Tibial nerve (tissue), 4 donors: ENCODE data around the gene HS6ST3. TPM values are rescaled to one million over a fixed set of nuclear protein-coding genes. Genes with fewer than 3 reads are reported as not detected.
"Not testable (repeated sequence)": the region's sequence is repeated elsewhere in the genome, so short reads cannot be mapped to it uniquely, and the experiment has no call there.

Experiments used
- DNase-seq, 2 donors: peaks; one replicate each; pipeline ENCODE4 v3.0.0-alpha.2; 2019; ENCODE audit warnings: low spot score in 2 of 2
- H3K27ac ChIP-seq, 4 donors: fragments of 200-600 bp; sonication (generic) in 3 of 4; one replicate each; pipeline ENCODE4 v1.5.1; 2017 to 2019; ENCODE audit warnings: mild to moderate bottlenecking in 1 of 4
- H3K27me3 ChIP-seq, 2 donors: fragments of 200-600 bp; sonication (generic) in 1 of 2; one replicate each; pipeline versions ENCODE4 v1.5.1 to v1.6.0; 2017 to 2019
- H3K36me3 ChIP-seq, 3 donors: fragments of 200-600 bp; sonication (generic); one replicate each; pipeline ENCODE4 v1.5.1; 2018 to 2019
- H3K4me1 ChIP-seq, 4 donors: fragments of 200-600 bp; sonication (generic) in 3 of 4; one replicate each; pipeline ENCODE4 v1.5.1; 2017 to 2019
- H3K4me3 ChIP-seq, 4 donors: fragments of 200-600 bp; sonication (generic) in 3 of 4; one replicate each; pipeline ENCODE4 v1.5.1; 2017 to 2019; ENCODE audit warnings: mild to moderate bottlenecking in 1 of 4, moderate library complexity in 1 of 4
- H3K9me3 ChIP-seq, 4 donors: fragments of 200-600 bp; sonication (generic) in 3 of 4; one replicate each; pipeline ENCODE4 v1.5.1; 2017 to 2019
- CTCF ChIP-seq, 5 experiments: fragments of 200-600 bp in 3 of 5; fragments of 450-650 bp in 2 of 5; sonication (generic) in 3 of 5; IDR thresholded peaks; one replicate each; pipeline ENCODE4 v1.5.1; 2016 to 2019; ENCODE audit warnings: antibody characterized with exemption in 5 of 5, mild to moderate bottlenecking in 3 of 5, moderate library complexity in 2 of 5
- EP300 ChIP-seq, 2 donors: sonication (generic); formaldehyde crosslinking; IDR thresholded peaks; one replicate each; pipeline ENCODE4 v1.6.1; 2017; ENCODE audit warnings: antibody characterized with exemption in 2 of 2, mild to moderate bottlenecking in 1 of 2
- POLR2A ChIP-seq, 2 donors: fragments of 450-650 bp; IDR thresholded peaks; one replicate each; pipeline ENCODE4 v1.6.1; 2017; ENCODE audit warnings: antibody characterized with exemption in 2 of 2, mild to moderate bottlenecking in 2 of 2, moderate library complexity in 2 of 2
- WGBS, 2 donors: methylation state at CpG; one replicate each; pipeline ENCODE4 v1.1.5; 2018; 5-methylcytosine and 5-hydroxymethylcytosine counted together
- total RNA-seq, 4 donors: library from RNA; depleted of rRNA; stranded (reverse); fragments of >200 nt; gene quantifications; one replicate each; pipeline ENCODE4 v1.1.0, GENCODE V29; 2016

HS6ST3 gene
- total RNA-seq, 4 donors from 2014 or later: 0.21 to 1.1 (median 0.79) TPM

GRCh38 chr13:96112936-96113335 is 23.0 kb downstream of the HS6ST3 start:
- no peak overlapping the region for H3K27ac ChIP-seq
- no peak overlapping the region for H3K4me3 ChIP-seq
- no peaks in the 10 kb centered on the region for H3K4me1 ChIP-seq
- DNase-seq: no peak
- H3K9me3 ChIP-seq: peaks cover 0 to 16% (median 0%) of the 10 kb centered on the region in 4 donors
- H3K36me3 ChIP-seq: no peaks in the 10 kb centered on the region
- no peak for TF ChIP-seq POLR2A (IDR thresholded peaks at IDR 0.05)
- no peak for TF ChIP-seq EP300 (IDR thresholded peaks at IDR 0.05)
- no peak for TF ChIP-seq CTCF (IDR thresholded peaks at IDR 0.05)
- WGBS, 2 donors: 47 to 76% methylated on average over 2 of the region's 2 CpGs
- H3K27me3 ChIP-seq: no peaks in the 10 kb centered on the region

GRCh38 chr13:96115368-96115767 is 25.5 kb downstream of the HS6ST3 start:
- not testable (repeated sequence) for DNase-seq
- WGBS, 2 donors: 96% methylated on average over 2 of the region's 2 CpGs

GRCh38 chr13:96119921-96120320 is 30.0 kb downstream of the HS6ST3 start:
- TF ChIP-seq EP300 (IDR thresholded peaks at IDR 0.05): no peak
- TF ChIP-seq POLR2A (IDR thresholded peaks at IDR 0.05): no peak
- no peak for TF ChIP-seq CTCF (IDR thresholded peaks at IDR 0.05)
- no peak for DNase-seq
- no peaks in the 10 kb centered on the region for H3K36me3 ChIP-seq
- no peaks in the 10 kb centered on the region for H3K27me3 ChIP-seq
- H3K27ac ChIP-seq: no peak overlapping the region
- H3K4me1 ChIP-seq: no peaks in the 10 kb centered on the region
- no peaks in the 10 kb centered on the region for H3K9me3 ChIP-seq
- H3K4me3 ChIP-seq: no peak overlapping the region
- 46 to 47% methylated on average over 1 of the region's 1 CpG for WGBS, 2 donors

More at GRCh38 chr13:96115368-96115767, 25.5 kb downstream of the HS6ST3 start:
- H3K27ac ChIP-seq, H3K36me3 ChIP-seq, H3K9me3 ChIP-seq, H3K4me1 ChIP-seq, H3K4me3 ChIP-seq, H3K27me3 ChIP-seq: not testable (repeated sequence)

- Histone ChIP-seq H3K36me3 (no peaks in the 10 kb centered on the region), H3K9me3 (no peaks in the 10 kb centered on the region), H3K27me3 (no peaks in the 10 kb centered on the region), H3K4me3 (no peak overlapping the region), H3K27ac (no peak overlapping the region), H3K4me1 (no peaks in the 10 kb centered on the region)
- TF ChIP-seq CTCF (IDR thresholded peaks at IDR 0.05) (no peak), POLR2A (IDR thresholded peaks at IDR 0.05) (no peak), EP300 (IDR thresholded peaks at IDR 0.05) (no peak)
- no peak for DNase-seq
- WGBS, 2 donors: 29 to 33% methylated on average over 3 of the region's 3 CpGs
Observed at GRCh38 chr13:96130818-96131340, 41.0 kb downstream of the HS6ST3 start.

- H3K36me3 ChIP-seq: no peaks in the 10 kb centered on the region
- no peak overlapping the region for H3K4me3 ChIP-seq
- H3K27me3 ChIP-seq: no peaks in the 10 kb centered on the region
- H3K4me1 ChIP-seq: no peaks in the 10 kb centered on the region
- no peak overlapping the region for H3K27ac ChIP-seq
- 45 to 56% methylated on average over 3 of the region's 3 CpGs for WGBS, 2 donors
- TF ChIP-seq EP300 (IDR thresholded peaks at IDR 0.05): no peak
- H3K9me3 ChIP-seq: no peaks in the 10 kb centered on the region
- DNase-seq: no peak
Observed at GRCh38 chr13:96141032-96141431, 51.1 kb downstream of the HS6ST3 start.

- Histone ChIP-seq H3K36me3 (no peaks in the 10 kb centered on the region), H3K27ac (no peak overlapping the region), H3K9me3 (no peaks in the 10 kb centered on the region), H3K27me3 (no peaks in the 10 kb centered on the region), H3K4me1 (no peaks in the 10 kb centered on the region), H3K4me3 (no peak overlapping the region)
- no peak for TF ChIP-seq CTCF (IDR thresholded peaks at IDR 0.05)
- TF ChIP-seq EP300 (IDR thresholded peaks at IDR 0.05): no peak
- 78 to 88% methylated on average over 2 of the region's 2 CpGs for WGBS, 2 donors
- DNase-seq: no peak
Observed at GRCh38 chr13:96159725-96160124, 69.8 kb downstream of the HS6ST3 start.
